MM.1S (cell line): ENCODE data around the gene C1QL4.

Experiments
- DNase-seq: peaks from one replicate; pipeline ENCODE4 v3.0.0-alpha.2; 2015
- H2AFZ ChIP-seq: fragments of 300-600 bp; sonication (generic); 2 replicates; pipeline ENCODE4 v1.6.0; 2016; ENCODE audit warnings: antibody characterized with exemption, low read length
- H3F3A ChIP-seq: fragments of 300-600 bp; sonication (generic); 2 replicates; pipeline ENCODE4 v1.6.1; 2016; ENCODE audit warnings: mild to moderate bottlenecking, antibody characterized with exemption, low read length, moderate library complexity, mixed read lengths; ENCODE audit not compliant: insufficient read depth
- H3K27ac ChIP-seq: fragments of 300-600 bp; sonication (generic); 2 replicates; pipeline ENCODE4 v1.5.1; 2016; ENCODE audit warnings: mild to moderate bottlenecking, low read length
- H3K27me3 ChIP-seq: fragments of 300-600 bp; sonication (generic); replicated peaks from 2 replicates; pipeline ENCODE4 v1.6.0; 2016; ENCODE audit warnings: low read length; ENCODE audit not compliant: insufficient read depth
- H3K36me3 ChIP-seq: fragments of 300-600 bp; sonication (generic); replicated peaks from 2 replicates; pipeline ENCODE4 v1.6.1; 2016; ENCODE audit warnings: mild to moderate bottlenecking, low read length, mixed read lengths; ENCODE audit not compliant: insufficient read depth
- H3K4me1 ChIP-seq: fragments of 300-600 bp; sonication (generic); 2 replicates; pipeline ENCODE4 v1.6.1; 2016; ENCODE audit warnings: low read length, mixed read lengths
- H3K4me2 ChIP-seq: fragments of 300-600 bp; sonication (generic); 2 replicates; pipeline ENCODE4 v1.6.0; 2016; ENCODE audit warnings: low read depth, low read length
- H3K4me3 ChIP-seq: fragments of 300-600 bp; sonication (generic); 2 replicates; pipeline ENCODE4 v1.5.1; 2016; ENCODE audit warnings: low read length, mixed read lengths
- H3K79me2 ChIP-seq: fragments of 300-600 bp; sonication (generic); 2 replicates; pipeline ENCODE4 v1.6.1; 2016; ENCODE audit warnings: mixed run types, low read length, mixed read lengths
- H3K9ac ChIP-seq: fragments of 300-600 bp; sonication (generic); 2 replicates; pipeline ENCODE4 v1.6.1; 2016; ENCODE audit warnings: low read length, mixed read lengths
- H3K9me2 ChIP-seq: fragments of 300-600 bp; sonication (generic); replicated peaks from 2 replicates; pipeline ENCODE4 v1.6.1; 2016; ENCODE audit warnings: mild to moderate bottlenecking, low read length, mixed read lengths; ENCODE audit not compliant: insufficient read depth
- H3K9me3 ChIP-seq: fragments of 300-600 bp; sonication (generic); replicated peaks from 2 replicates; pipeline ENCODE4 v1.6.1; 2016; ENCODE audit warnings: mild to moderate bottlenecking, low read length, mixed read lengths; ENCODE audit not compliant: insufficient read depth
- H4K20me1 ChIP-seq: fragments of 300-600 bp; sonication (generic); 2 replicates; pipeline ENCODE4 v1.6.1; 2016; ENCODE audit warnings: mild to moderate bottlenecking, low read length, moderate library complexity, mixed read lengths; ENCODE audit not compliant: insufficient read depth
- CTCF ChIP-seq: fragments of 300-600 bp; sonication (generic); IDR thresholded peaks from 2 replicates; pipeline ENCODE4 v1.5.1; 2016; ENCODE audit warnings: antibody characterized with exemption, low read length, mixed read lengths
- EZH2 ChIP-seq: fragments of 300-600 bp; sonication (generic); optimal IDR thresholded peaks from 2 replicates; pipeline ENCODE3; 2017; ENCODE audit warnings: low read depth, mild to moderate bottlenecking, antibody characterized with exemption, low read length, mixed read lengths
- EZH2phosphoT487 ChIP-seq: fragments of 300-600 bp; sonication (generic); IDR thresholded peaks from 2 replicates; pipeline ENCODE4 v1.6.1; 2018; ENCODE audit warnings: antibody characterized with exemption, low read length

The C1QL4 gene

GRCh38 chr12:49340971-49341776, 4.2 kb upstream of the C1QL4 start:
- H2AFZ ChIP-seq: no peak overlapping the region
- H3K4me1 ChIP-seq: peaks cover 7% of the 10 kb centered on the region; the same call in 1 of the 2 replicates

GRCh38 chr12:49340095-49340870, 3.3 kb upstream of the C1QL4 start:
- no peak overlapping the region for H3K4me2 ChIP-seq
- no peaks in the 10 kb centered on the region for H3K9me3 ChIP-seq
- H4K20me1 ChIP-seq: no peaks in the 10 kb centered on the region
- 0 out of 2 replicates have a peak, but pooled peaks cover 2% of the 10 kb centered on the region for H3F3A ChIP-seq
- H3K4me1 ChIP-seq: peaks cover 3% of the 10 kb centered on the region; the same call in 1 of the 2 replicates
- no peak for DNase-seq
- H3K27ac ChIP-seq: no peak overlapping the region
- H3K4me3 ChIP-seq: no peak overlapping the region
- H3K9ac ChIP-seq: no peak overlapping the region
- no peaks in the 10 kb centered on the region for H3K9me2 ChIP-seq
- no peaks in the 10 kb centered on the region for H3K79me2 ChIP-seq
- TF ChIP-seq CTCF (no peak), EZH2phosphoT487 (no peak), EZH2 (no peak)
- H2AFZ ChIP-seq: no peak overlapping the region
- peaks cover 78% of the 10 kb centered on the region for H3K27me3 ChIP-seq
- H3K36me3 ChIP-seq: no peaks in the 10 kb centered on the region

More at GRCh38 chr12:49340971-49341776, 4.2 kb upstream of the C1QL4 start:
- Histone ChIP-seq H3K4me2 (no peak overlapping the region), H3K9me2 (no peaks in the 10 kb centered on the region), H3K9me3 (no peaks in the 10 kb centered on the region), H3K36me3 (no peaks in the 10 kb centered on the region), H3K9ac (no peak overlapping the region), H4K20me1 (no peaks in the 10 kb centered on the region), H3F3A (no peaks in the 10 kb centered on the region), H3K79me2 (no peaks in the 10 kb centered on the region), H3K4me3 (no peak overlapping the region), H3K27me3 (peaks cover 79% of the 10 kb centered on the region), H3K27ac (no peak overlapping the region)
- DNase-seq: no peak
- TF ChIP-seq EZH2: no peak
- TF ChIP-seq CTCF: no peak
- no peak for TF ChIP-seq EZH2phosphoT487

- no peak overlapping the region for H3K9ac ChIP-seq
- H3K27ac ChIP-seq: no peak overlapping the region
- TF ChIP-seq CTCF (no peak), EZH2phosphoT487 (no peak), EZH2 (no peak)
These were observed 2.5 kb upstream of the C1QL4 start for GRCh38 chr12:49339464-49339861.

More at GRCh38 chr12:49339464-49339861, 2.5 kb upstream of the C1QL4 start:
- no peaks in the 10 kb centered on the region for H3K9me2 ChIP-seq
- H3K36me3 ChIP-seq: no peaks in the 10 kb centered on the region
- H2AFZ ChIP-seq: no peak overlapping the region
- H3K4me2 ChIP-seq: no peak overlapping the region
- H3K79me2 ChIP-seq: no peaks in the 10 kb centered on the region
- peaks cover 74% of the 10 kb centered on the region for H3K27me3 ChIP-seq
- no peak for DNase-seq
- H3K4me1 ChIP-seq: peaks cover 3% of the 10 kb centered on the region; the same call in 1 of the 2 replicates
- H3F3A ChIP-seq: peaks cover 6% of the 10 kb centered on the region; the same call in 1 of the 2 replicates
- H4K20me1 ChIP-seq: no peaks in the 10 kb centered on the region
- no peak overlapping the region for H3K4me3 ChIP-seq
- H3K9me3 ChIP-seq: no peaks in the 10 kb centered on the region
